Measurements from ENCODE around the gene R3HDM1.

- TF ChIP-seq POLR2A (IDR thresholded peaks at IDR 0.05) (no peak), CTCF (IDR thresholded peaks at IDR 0.05) (no peak), EP300 (IDR thresholded peaks at IDR 0.05) (no peak)
Measured at GRCh38 chr2:135701442-135701841, 170.2 kb downstream of the R3HDM1 start.
